GM12872 (cell line): ENCODE results near the gene PRKAG2.

ENCODE experiments used
- TF ChIP-seq, protein P1 (sequence below): IDR thresholded peaks from 3 replicates; pipeline ENCODE4 v1.5.1; 2011; ENCODE audit warnings: low read depth, mild to moderate bottlenecking, low read length, moderate library complexity; ENCODE audit not compliant: insufficient read depth

PRKAG2 gene

DNA sequence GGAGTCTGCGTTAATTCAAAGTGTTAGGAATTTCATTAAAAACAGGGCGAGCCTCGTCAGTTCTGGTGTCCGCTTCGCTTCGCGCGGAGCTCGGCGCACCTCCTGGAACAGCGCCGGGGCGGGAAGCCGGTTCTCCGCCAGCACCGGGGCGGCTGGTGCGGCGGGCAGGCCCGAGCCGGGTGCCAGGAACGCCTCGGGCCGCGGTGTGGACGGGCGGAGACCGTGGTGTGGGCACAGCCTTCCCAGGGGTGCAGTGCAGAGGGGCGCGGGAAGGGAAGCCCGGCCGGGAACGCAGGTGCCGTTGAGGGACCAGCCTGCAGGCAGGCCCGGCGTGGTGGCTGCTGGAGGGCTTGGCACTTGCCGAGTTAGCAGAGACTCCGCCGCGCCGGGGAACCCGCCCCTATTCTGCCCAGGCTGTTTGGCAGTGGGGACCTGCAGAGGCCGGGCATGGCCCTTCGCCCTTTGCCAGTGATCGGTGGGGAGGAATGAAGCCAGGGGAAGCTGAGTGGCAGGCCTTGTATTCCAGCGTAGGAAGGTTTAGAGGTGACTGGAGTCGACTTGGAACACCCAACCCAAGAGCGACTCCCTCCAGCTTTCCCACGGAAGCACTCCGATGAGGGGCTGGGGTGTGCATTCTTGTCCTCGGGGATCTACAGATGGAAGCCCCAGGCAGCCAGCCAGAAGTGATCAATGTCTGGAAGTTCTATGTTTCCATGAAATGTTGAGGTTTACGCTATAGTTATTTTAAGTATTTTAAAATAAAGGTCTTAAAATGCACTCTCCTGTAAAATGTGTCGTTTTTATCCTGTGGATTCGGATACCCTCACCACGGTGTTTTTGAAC lies 356.3 kb downstream of the PRKAG2 start:
- TF ChIP-seq, protein P1, sequence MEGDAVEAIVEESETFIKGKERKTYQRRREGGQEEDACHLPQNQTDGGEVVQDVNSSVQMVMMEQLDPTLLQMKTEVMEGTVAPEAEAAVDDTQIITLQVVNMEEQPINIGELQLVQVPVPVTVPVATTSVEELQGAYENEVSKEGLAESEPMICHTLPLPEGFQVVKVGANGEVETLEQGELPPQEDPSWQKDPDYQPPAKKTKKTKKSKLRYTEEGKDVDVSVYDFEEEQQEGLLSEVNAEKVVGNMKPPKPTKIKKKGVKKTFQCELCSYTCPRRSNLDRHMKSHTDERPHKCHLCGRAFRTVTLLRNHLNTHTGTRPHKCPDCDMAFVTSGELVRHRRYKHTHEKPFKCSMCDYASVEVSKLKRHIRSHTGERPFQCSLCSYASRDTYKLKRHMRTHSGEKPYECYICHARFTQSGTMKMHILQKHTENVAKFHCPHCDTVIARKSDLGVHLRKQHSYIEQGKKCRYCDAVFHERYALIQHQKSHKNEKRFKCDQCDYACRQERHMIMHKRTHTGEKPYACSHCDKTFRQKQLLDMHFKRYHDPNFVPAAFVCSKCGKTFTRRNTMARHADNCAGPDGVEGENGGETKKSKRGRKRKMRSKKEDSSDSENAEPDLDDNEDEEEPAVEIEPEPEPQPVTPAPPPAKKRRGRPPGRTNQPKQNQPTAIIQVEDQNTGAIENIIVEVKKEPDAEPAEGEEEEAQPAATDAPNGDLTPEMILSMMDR, result no peak

DNA sequence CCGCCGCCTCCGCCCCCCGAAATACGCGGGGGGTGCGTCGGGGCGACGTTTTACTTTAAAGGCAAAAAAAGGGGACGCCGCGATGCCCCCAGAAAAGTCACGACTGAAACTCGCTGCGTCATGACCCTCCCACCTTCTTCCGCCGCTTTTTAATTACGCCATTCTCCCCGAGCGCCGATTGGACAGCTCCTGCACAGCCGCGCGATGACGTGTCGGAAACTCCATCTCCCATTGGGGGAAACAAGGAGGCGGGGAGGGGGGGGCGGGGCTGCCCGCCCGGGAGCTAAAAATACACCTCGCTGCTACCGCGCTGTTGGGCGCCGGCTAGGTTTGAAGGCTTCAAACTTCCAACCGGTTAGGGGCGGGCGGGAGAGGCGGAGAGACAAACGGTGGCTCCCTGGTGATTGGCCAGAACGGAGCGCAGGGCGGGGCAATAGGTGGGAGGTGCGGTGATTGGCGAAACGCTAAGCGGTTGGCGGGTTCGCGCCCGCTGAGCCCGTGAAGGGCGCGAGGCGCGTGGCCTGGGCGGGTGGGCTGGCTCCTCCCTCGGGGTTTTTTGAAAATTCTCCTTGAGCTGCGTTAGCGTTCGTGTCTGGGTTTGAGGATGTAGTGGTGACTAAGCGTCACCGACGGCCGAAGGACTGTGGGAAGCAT lies 357.0 kb downstream of the PRKAG2 start, which contains the start of gene RHEB:
TSS of gene RHEB (minus strand) at position 131 of the 654 bp plus-strand sequence. CDS start 384 bp downstream, outside the sequence.
- TF ChIP-seq, protein P1, result no peak

DNA sequence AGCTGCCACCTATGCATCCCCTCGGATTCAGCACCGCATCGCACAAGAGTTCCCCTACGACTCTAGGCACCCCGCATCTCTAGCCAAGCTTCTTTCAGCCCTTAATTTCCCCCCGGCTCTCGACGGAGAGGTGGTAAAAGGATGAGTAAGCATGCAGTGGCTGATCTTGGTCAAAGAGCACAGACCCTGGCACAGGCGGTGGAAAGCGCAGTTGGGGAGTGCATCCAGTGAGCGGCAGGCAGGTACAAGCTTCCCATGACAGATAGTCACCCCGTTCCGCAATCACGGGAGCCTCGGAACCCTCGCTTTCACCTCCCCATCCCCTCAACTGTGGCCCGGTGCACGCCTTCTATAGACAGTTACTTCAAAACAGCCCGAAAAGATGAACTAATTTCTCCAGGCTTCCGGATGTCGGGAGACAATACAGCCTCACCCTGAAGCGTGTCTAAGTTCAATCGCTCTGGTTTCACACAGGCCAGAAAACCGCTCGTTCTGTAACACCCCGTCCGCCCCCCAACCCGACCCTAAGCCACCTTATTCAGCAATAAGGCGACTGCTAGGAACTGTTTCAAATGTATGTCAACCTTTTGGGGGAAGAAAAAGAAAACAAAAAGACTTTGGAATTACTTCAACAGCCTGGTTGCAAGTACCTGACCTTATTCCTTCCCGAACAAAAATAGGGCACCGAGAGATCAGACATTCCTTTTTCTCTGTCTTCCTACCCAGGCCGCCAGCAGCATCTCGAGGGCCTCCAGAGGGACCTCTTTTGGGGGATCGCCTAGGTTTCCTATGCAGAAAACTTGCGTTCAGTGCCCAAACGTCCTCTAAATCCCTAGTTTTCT lies 358.6 kb downstream of the PRKAG2 start:
- TF ChIP-seq, protein P1, result no peak

DNA sequence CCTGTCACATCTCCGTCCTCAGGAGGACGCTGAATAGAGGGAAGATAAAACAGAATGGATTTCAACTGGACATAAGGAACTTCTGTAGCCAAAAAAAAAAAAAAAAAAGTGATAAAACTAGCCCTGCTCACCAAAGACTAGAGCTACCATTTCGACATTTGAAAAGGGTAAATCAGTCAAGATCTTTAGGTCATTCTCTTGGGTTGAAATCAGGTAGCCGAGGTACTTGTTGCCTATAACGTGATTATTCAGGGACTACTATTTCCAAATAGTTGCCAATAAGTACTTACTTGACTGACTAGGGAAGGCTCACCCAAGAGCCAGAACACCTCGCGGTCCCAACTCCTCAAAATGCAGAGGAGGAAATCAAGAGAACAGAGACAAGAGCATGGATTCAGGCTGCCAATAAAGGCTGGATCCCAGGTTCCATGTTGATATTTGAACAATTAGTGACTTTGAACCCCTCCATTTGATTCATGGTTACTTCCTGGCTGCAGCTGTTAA lies 359.3 kb downstream of the PRKAG2 start:
- TF ChIP-seq, protein P1, result no peak

DNA sequence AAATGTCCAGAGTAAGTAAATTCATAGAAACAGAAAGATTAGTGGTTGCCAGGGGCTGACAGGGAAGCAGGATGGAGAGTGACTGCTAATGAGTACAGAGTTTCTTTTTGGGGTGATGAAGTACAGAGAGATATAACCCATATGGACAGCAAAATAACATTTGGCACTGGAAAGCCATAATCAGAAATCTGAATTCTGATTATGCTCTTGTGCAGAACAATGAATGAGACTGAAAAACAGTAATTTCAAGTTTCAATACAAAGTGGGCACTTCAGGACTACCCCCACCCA lies 361.7 kb downstream of the PRKAG2 start:
- TF ChIP-seq, protein P1, result no peak

DNA sequence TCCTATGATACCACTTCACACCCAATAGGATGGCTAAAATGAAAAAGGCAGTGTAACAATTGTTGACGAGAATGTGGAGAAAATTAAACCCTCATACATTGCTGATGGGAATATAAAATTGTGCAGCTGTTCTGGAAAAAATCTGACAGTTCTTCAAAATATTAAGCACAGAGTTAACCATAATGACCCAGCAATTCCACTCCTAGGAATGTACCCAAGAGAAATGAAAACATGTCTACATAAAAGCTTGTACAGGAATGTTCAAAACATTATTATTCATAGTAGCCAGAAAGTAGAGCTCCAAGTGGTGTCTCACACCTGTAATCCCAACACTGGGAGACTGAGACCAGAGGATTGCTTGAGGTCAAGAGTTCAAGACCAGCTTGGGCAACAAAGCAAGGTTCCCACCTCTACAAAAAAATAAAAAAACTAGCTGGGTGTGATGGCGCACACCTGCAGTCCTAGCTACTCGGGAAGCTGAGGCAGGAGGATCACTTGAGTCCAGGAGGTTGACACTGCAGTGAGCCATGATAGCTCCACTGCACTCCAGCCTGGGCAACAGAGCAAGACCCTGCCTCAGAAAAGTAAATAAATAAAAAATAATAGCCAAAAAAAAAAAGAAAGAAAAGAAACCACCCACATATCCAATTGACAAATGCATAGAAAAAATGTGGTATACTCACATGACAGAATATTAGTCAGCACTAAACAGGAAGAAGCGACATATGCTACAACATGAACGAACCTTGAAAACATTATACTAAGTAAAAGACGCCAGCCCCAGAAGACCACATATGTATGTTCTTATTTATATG lies 362.2 kb downstream of the PRKAG2 start:
- TF ChIP-seq, protein P1, result no peak

DNA sequence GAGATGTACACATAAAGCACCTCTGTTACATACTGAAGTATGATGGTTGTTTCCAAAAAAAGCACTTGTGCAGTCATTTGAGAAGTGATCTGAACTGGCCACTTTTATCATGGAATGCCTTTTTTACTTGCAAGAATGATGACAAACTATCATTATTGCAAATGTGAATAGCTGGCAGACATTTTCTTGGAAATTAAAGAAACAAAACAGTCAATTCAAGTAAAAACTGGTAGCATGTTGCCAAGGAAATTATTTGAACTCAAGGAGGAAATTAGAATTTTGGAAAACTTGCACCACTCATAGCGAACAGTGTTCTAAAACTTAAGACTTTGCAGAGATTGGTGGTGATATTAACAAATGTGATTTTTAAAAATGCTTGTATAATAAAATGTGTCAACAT lies 363.8 kb downstream of the PRKAG2 start:
- TF ChIP-seq, protein P1, result no peak
